Mesenchymal stem cell (in vitro differentiated cells and primary cell): ENCODE results near the gene PDS5B.

Experiments
- DNase-seq: peaks from one replicate; pipeline ENCODE4 v3.0.0-alpha.2; 2013
- H2AFZ ChIP-seq: one replicate; pipeline ENCODE4 v1.6.1; 2013; ENCODE audit warnings: low read depth, mild to moderate bottlenecking, control low read depth, inconsistent platforms, low read length, moderate library complexity
- H2AK5ac ChIP-seq: 2 replicates; pipeline ENCODE4 v1.6.1; 2013; ENCODE audit warnings: low read length, moderate library complexity, mild to moderate bottlenecking, inconsistent platforms; ENCODE audit not compliant: severe bottlenecking
- H2BK120ac ChIP-seq: one replicate; pipeline ENCODE4 v1.6.1; 2013; ENCODE audit warnings: low read depth, mild to moderate bottlenecking, inconsistent platforms, low read length, moderate library complexity
- H2BK12ac ChIP-seq, 2 experiments: one replicate each; pipeline ENCODE4 v1.6.1; 2013; ENCODE audit warnings: inconsistent platforms in 2 of 2, low read length in 2 of 2, mild to moderate bottlenecking in 2 of 2, moderate library complexity in 2 of 2, control low read depth in 1 of 2
- H2BK15ac ChIP-seq: one replicate; pipeline ENCODE4 v1.6.1; 2013; ENCODE audit warnings: mild to moderate bottlenecking, low read depth, inconsistent platforms; ENCODE audit not compliant: poor library complexity, severe bottlenecking
- H2BK5ac ChIP-seq: 2 replicates; pipeline ENCODE4 v1.6.1; 2013; ENCODE audit warnings: low read depth, mild to moderate bottlenecking, low read length, control low read depth, inconsistent platforms; ENCODE audit not compliant: poor library complexity, severe bottlenecking
- H3K14ac ChIP-seq, 2 experiments: one replicate each; pipeline ENCODE4 v1.6.1; 2013; ENCODE audit warnings: inconsistent platforms in 2 of 2, low read length in 2 of 2, control low read depth in 1 of 2, mild to moderate bottlenecking in 1 of 2, moderate library complexity in 1 of 2
- H3K18ac ChIP-seq, 2 experiments: one replicate each; pipeline ENCODE4 v1.6.1; 2013; ENCODE audit warnings: inconsistent platforms in 2 of 2, low read length in 2 of 2, control low read depth in 1 of 2, low read depth in 1 of 2, mild to moderate bottlenecking in 1 of 2
- H3K23ac ChIP-seq, 2 experiments: one replicate each; pipeline ENCODE4 v1.6.1; 2013; ENCODE audit warnings: inconsistent platforms in 2 of 2, low read length in 2 of 2, mild to moderate bottlenecking in 2 of 2, moderate library complexity in 2 of 2, control low read depth in 1 of 2
- H3K27ac ChIP-seq: 2 replicates; pipeline ENCODE4 v1.5.1; 2013; ENCODE audit warnings: mild to moderate bottlenecking, moderate library complexity, low read length, control low read depth, inconsistent platforms; ENCODE audit not compliant: poor library complexity, severe bottlenecking
- H3K27me3 ChIP-seq, 2 experiments: 2 replicates each; pipeline versions ENCODE4 v1.6.1 to v1.7.0; 2013; ENCODE audit warnings: low read length in 2 of 2, mild to moderate bottlenecking in 2 of 2, moderate library complexity in 2 of 2, control low read depth in 1 of 2, inconsistent platforms in 1 of 2; ENCODE audit not compliant: control insufficient read depth in 1 of 2, insufficient read depth in 1 of 2
- H3K36me3 ChIP-seq, 2 experiments: 2 replicates each; pipeline versions ENCODE4 v1.6.1 to v1.7.0; 2013; ENCODE audit warnings: low read length in 2 of 2, control low read depth in 1 of 2, inconsistent platforms in 1 of 2, low read depth in 1 of 2, mild to moderate bottlenecking in 1 of 2; ENCODE audit not compliant: insufficient read depth in 2 of 2, control insufficient read depth in 1 of 2
- H3K4ac ChIP-seq, 2 experiments: one replicate each; pipeline ENCODE4 v1.6.1; 2013; ENCODE audit warnings: inconsistent platforms in 2 of 2, low read length in 2 of 2, mild to moderate bottlenecking in 2 of 2, moderate library complexity in 2 of 2, control low read depth in 1 of 2, low read depth in 1 of 2
- H3K4me1 ChIP-seq: 2 replicates; pipeline ENCODE4 v1.6.1; 2013; ENCODE audit warnings: low read depth, low read length, control low read depth; ENCODE audit not compliant: control insufficient read depth, insufficient read depth
- H3K4me2 ChIP-seq: 2 replicates; pipeline ENCODE4 v1.6.1; 2013; ENCODE audit warnings: low read length, mild to moderate bottlenecking, inconsistent platforms; ENCODE audit not compliant: poor library complexity, severe bottlenecking
- H3K4me3 ChIP-seq, 2 experiments: 2 replicates each; pipeline versions ENCODE4 v1.5.1 to v1.7.0; 2013; ENCODE audit warnings: low read length in 2 of 2, mild to moderate bottlenecking in 2 of 2, control low read depth in 1 of 2, low read depth in 1 of 2; ENCODE audit not compliant: insufficient read depth in 1 of 2
- H3K79me1 ChIP-seq: replicated peaks from 2 replicates; pipeline ENCODE4 v1.6.1; 2013; ENCODE audit warnings: mild to moderate bottlenecking, control low read depth, low read length, inconsistent platforms; ENCODE audit not compliant: poor library complexity, severe bottlenecking
- H3K9ac ChIP-seq: 2 replicates; pipeline ENCODE4 v1.7.0; 2013; ENCODE audit warnings: mild to moderate bottlenecking, low read length, moderate library complexity
- H3K9me3 ChIP-seq: 2 replicates; pipeline ENCODE4 v1.7.0; 2013; ENCODE audit warnings: mild to moderate bottlenecking, low read length; ENCODE audit not compliant: control insufficient read depth
- H4K8ac ChIP-seq: one replicate; pipeline ENCODE4 v1.6.1; 2013; ENCODE audit warnings: inconsistent platforms, mild to moderate bottlenecking, low read length, moderate library complexity
- H4K91ac ChIP-seq: one replicate; pipeline ENCODE4 v1.6.1; 2013; ENCODE audit warnings: mild to moderate bottlenecking, low read length, inconsistent platforms
- WGBS: methylation state at CpG from one replicate; pipeline ENCODE4 v1.1.7; 2013; ENCODE audit warnings: mixed read lengths; 5-methylcytosine and 5-hydroxymethylcytosine counted together

PDS5B gene

GRCh38 chr13:32538621-32539246 is 47.5 kb upstream of the PDS5B start, which contains the start of gene N4BP2L2:
Gene N4BP2L2 (minus strand): TSS chr13:32538795. CDS start chr13:32537027, 1,768 bp downstream.
- peak within 1 kb of the TSS; percentile 25 for H2BK5ac ChIP-seq
- H2AFZ ChIP-seq, result peak within 1 kb of the TSS; percentile 47
- peak within 1 kb of the TSS; percentile 60 for H2AK5ac ChIP-seq
- H3K9ac ChIP-seq, result peak within 1 kb of the TSS; percentile 95
- 2% methylated on average over 32 of the region's 32 CpGs for WGBS
- peaks cover 2% of the 10 kb centered on the region for H3K4me1 ChIP-seq
- H2BK12ac ChIP-seq, result peak within 1 kb of the TSS in 1 of 2 experiments; percentile 39
- peak within 1 kb of the TSS; percentile 83 for H2BK120ac ChIP-seq
- H3K4me2 ChIP-seq, result peak within 1 kb of the TSS; percentile 62
- H3K18ac ChIP-seq, result peak within 1 kb of the TSS; percentile 80 to 96
- peaks cover 0 to 28% of the 10 kb centered on the region in 2 experiments for H3K36me3 ChIP-seq
- peak within 1 kb of the TSS; percentile 95 for H4K8ac ChIP-seq
- no peaks in the 10 kb centered on the region for H3K27me3 ChIP-seq
- peak within 1 kb of the TSS; percentile 13 for H2BK15ac ChIP-seq
- H3K14ac ChIP-seq, result peak within 1 kb of the TSS; percentile 23 to 25
- H3K23ac ChIP-seq, result no peak within 1 kb of the TSS
- H3K4ac ChIP-seq, result peak within 1 kb of the TSS; percentile 19 to 88
- H3K9me3 ChIP-seq, result no peaks in the 10 kb centered on the region
- DNase-seq, result peak; percentile 98
- H3K4me3 ChIP-seq, result peak within 1 kb of the TSS; percentile 77 to 86
- H4K91ac ChIP-seq, result peak within 1 kb of the TSS; percentile 45
- H3K79me1 ChIP-seq, result no peaks in the 10 kb centered on the region
- peak within 1 kb of the TSS; percentile 94 for H3K27ac ChIP-seq

DNA sequence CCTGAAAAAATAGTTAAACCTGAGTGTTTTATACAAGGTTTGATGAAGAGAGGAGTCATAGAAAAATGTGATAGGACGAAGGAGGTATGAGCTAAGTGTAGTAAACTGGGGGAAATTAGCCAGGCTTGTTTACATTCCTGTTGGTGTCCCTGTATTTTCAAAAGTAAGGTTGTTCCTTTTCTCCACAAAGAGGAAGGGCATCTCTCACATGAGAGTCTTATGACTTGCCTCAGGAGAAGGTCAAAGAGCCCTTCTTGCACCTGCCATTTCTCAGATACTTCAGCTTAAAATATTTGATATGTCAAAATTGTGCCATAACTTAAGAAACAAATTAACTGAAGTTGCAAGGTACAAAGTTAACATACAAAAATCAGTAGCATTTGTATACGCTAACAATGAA is 44.0 kb upstream of the PDS5B start:
- Histone ChIP-seq H2BK120ac (no peak overlapping the region), H3K36me3 (no peaks in the 10 kb centered on the region), H4K8ac (no peak overlapping the region), H3K4me1 (peaks cover 2% of the 10 kb centered on the region), H2AK5ac (no peak overlapping the region), H3K9ac (no peak overlapping the region), H2AFZ (no peak overlapping the region), H3K4me2 (no peak overlapping the region), H2BK5ac (no peak overlapping the region), H3K27ac (no peak overlapping the region), H2BK12ac (no peak overlapping the region), H3K23ac (no peak overlapping the region), H3K27me3 (no peaks in the 10 kb centered on the region), H3K9me3 (no peaks in the 10 kb centered on the region), H3K4me3 (no peak overlapping the region), H2BK15ac (no peak overlapping the region), H3K18ac (no peak overlapping the region), H3K79me1 (no peaks in the 10 kb centered on the region), H3K4ac (no peak overlapping the region), H3K14ac (no peak overlapping the region), H4K91ac (no peak overlapping the region)
- no peak for DNase-seq
- 71% methylated on average over 2 of the region's 2 CpGs for WGBS

GRCh38 chr13:32545083-32545482 is 41.2 kb upstream of the PDS5B start:
- Histone ChIP-seq H3K9ac (no peak overlapping the region), H2BK120ac (no peak overlapping the region), H2AK5ac (no peak overlapping the region), H2AFZ (no peak overlapping the region), H3K18ac (no peak overlapping the region), H2BK15ac (no peak overlapping the region), H2BK5ac (no peak overlapping the region), H3K4me1 (no peaks in the 10 kb centered on the region), H3K36me3 (no peaks in the 10 kb centered on the region), H3K14ac (no peak overlapping the region), H3K23ac (no peak overlapping the region), H3K4me2 (no peak overlapping the region), H3K27ac (no peak overlapping the region), H3K4ac (no peak overlapping the region), H3K79me1 (no peaks in the 10 kb centered on the region), H3K27me3 (no peaks in the 10 kb centered on the region), H3K4me3 (no peak overlapping the region), H4K91ac (no peak overlapping the region), H2BK12ac (no peak overlapping the region), H3K9me3 (no peaks in the 10 kb centered on the region), H4K8ac (no peak overlapping the region)
- DNase-seq, result no peak
- WGBS, result no CpG with 5 or more reads among the region's 2 CpGs

- Histone ChIP-seq H3K79me1 (no peaks in the 10 kb centered on the region), H3K18ac (no peak overlapping the region), H2AK5ac (no peak overlapping the region), H3K4me1 (no peaks in the 10 kb centered on the region), H3K4ac (no peak overlapping the region), H2AFZ (no peak overlapping the region), H4K91ac (no peak overlapping the region), H2BK12ac (no peak overlapping the region), H3K9me3 (no peaks in the 10 kb centered on the region), H3K27ac (no peak overlapping the region), H3K27me3 (no peaks in the 10 kb centered on the region), H2BK15ac (no peak overlapping the region), H3K23ac (no peak overlapping the region), H2BK120ac (no peak overlapping the region), H3K14ac (no peak overlapping the region), H3K4me3 (peak overlapping the region in 1 of 2 experiments; percentile 14), H3K36me3 (no peaks in the 10 kb centered on the region), H2BK5ac (no peak overlapping the region), H3K4me2 (no peak overlapping the region), H3K9ac (no peak overlapping the region), H4K8ac (no peak overlapping the region)
- no CpG with 5 or more reads among the region's 2 CpGs for WGBS
- peak; percentile 37 for DNase-seq
Measured at GRCh38 chr13:32548837-32549236, 37.4 kb upstream of the PDS5B start.
